GM23338 (cell line): Measurements from ENCODE around the gene KRTAP12-4. TPM values are rescaled to one million over a fixed set of nuclear protein-coding genes. Genes with fewer than 3 reads are reported as not detected.

ENCODE experiments used
- ATAC-seq: fragments of 200-7000 bp; cut with Tn5 transposase; 3 replicates; pipeline ENCODE4 v1.9.1; 2020
- DNase-seq: peaks from one replicate; pipeline ENCODE4 v3.0.0-alpha.2; 2015; ENCODE audit warnings: low spot score
- H2AFZ ChIP-seq: fragments of 200-600 bp; sonication (generic); 2 replicates; pipeline ENCODE4 v1.8.0; 2016; ENCODE audit warnings: antibody characterized with exemption, mild to moderate bottlenecking, moderate library complexity
- H3F3A ChIP-seq: fragments of 200-600 bp; sonication (generic); replicated peaks from 2 replicates; pipeline ENCODE4 v1.8.0; 2017; ENCODE audit warnings: antibody characterized with exemption, mixed run types, low read depth
- H3K27ac ChIP-seq: fragments of 200-600 bp; sonication (generic); 2 replicates; pipeline ENCODE4 v1.6.1; 2016; ENCODE audit warnings: low read depth
- H3K27me3 ChIP-seq: fragments of 200-600 bp; sonication (generic); 2 replicates; pipeline ENCODE4 v1.8.0; 2016; ENCODE audit warnings: mild to moderate bottlenecking, mixed run types, moderate library complexity; ENCODE audit not compliant: insufficient read depth
- H3K36me3 ChIP-seq: fragments of 200-600 bp; sonication (generic); 2 replicates; pipeline ENCODE4 v1.8.0; 2016; ENCODE audit warnings: mild to moderate bottlenecking; ENCODE audit not compliant: insufficient read depth
- H3K4me1 ChIP-seq: fragments of 200-600 bp; sonication (generic); 2 replicates; pipeline ENCODE4 v1.8.0; 2016; ENCODE audit warnings: mild to moderate bottlenecking, moderate library complexity; ENCODE audit not compliant: insufficient read depth
- H3K4me2 ChIP-seq: fragments of 200-600 bp; sonication (generic); 2 replicates; pipeline ENCODE4 v1.7.1; 2017; ENCODE audit warnings: mixed run types
- H3K4me3 ChIP-seq: fragments of 200-600 bp; sonication (generic); 2 replicates; pipeline ENCODE4 v1.6.1; 2016; ENCODE audit warnings: mixed run types
- H3K79me2 ChIP-seq: fragments of 200-600 bp; sonication (generic); replicated peaks from 2 replicates; pipeline ENCODE4 v1.8.0; 2017; ENCODE audit warnings: mild to moderate bottlenecking; ENCODE audit not compliant: insufficient read depth
- H3K9me2 ChIP-seq: fragments of 200-600 bp; sonication (generic); 2 replicates; pipeline ENCODE4 v1.8.0; 2017; ENCODE audit not compliant: insufficient read depth
- H4K20me1 ChIP-seq: fragments of 200-600 bp; sonication (generic); replicated peaks from 2 replicates; pipeline ENCODE4 v1.8.0; 2017; ENCODE audit warnings: mild to moderate bottlenecking; ENCODE audit not compliant: insufficient read depth
- H3K27ac Mint-ChIP-seq: 2 replicates; pipeline ENCODE4 v1.8.0; 2020; ENCODE audit warnings: inconsistent platforms, mild to moderate bottlenecking, moderate library complexity, mixed read lengths
- H3K27me3 Mint-ChIP-seq: 3 replicates; pipeline ENCODE4 v1.8.0; 2022; ENCODE audit warnings: low read depth, mild to moderate bottlenecking, moderate library complexity, mixed read lengths, inconsistent platforms; ENCODE audit not compliant: insufficient read depth, poor library complexity
- H3K36me3 Mint-ChIP-seq: 3 replicates; pipeline ENCODE4 v1.8.0; 2021; ENCODE audit warnings: low read depth, mild to moderate bottlenecking, inconsistent platforms, moderate library complexity, mixed read lengths
- H3K4me1 Mint-ChIP-seq: 3 replicates; pipeline ENCODE4 v1.8.0; 2020; ENCODE audit warnings: mild to moderate bottlenecking, inconsistent platforms, mixed read lengths
- H3K4me3 Mint-ChIP-seq: 3 replicates; pipeline ENCODE4 v1.8.0; 2021; ENCODE audit warnings: moderate library complexity, mild to moderate bottlenecking, inconsistent platforms, mixed read lengths
- H3K9me3 Mint-ChIP-seq: 3 replicates; pipeline ENCODE4 v1.8.0; 2020; ENCODE audit warnings: moderate library complexity, mild to moderate bottlenecking, inconsistent platforms, mixed read lengths
- CREB1 ChIP-seq: fragments of 250-450 bp; sonication (Bioruptor Pico); IDR thresholded peaks from 2 replicates; pipeline ENCODE4 v1.5.0; 2020; ENCODE audit warnings: low read depth, mild to moderate bottlenecking, moderate library complexity
- EZH2phosphoT487 ChIP-seq: fragments of 200-600 bp; sonication (generic); IDR thresholded peaks from one replicate; pipeline ENCODE4 v1.8.1; 2018; ENCODE audit warnings: antibody characterized with exemption; ENCODE audit not compliant: unreplicated experiment
- JUNB ChIP-seq: IDR thresholded peaks from one replicate; pipeline ENCODE4 v1.6.1; 2016; ENCODE audit warnings: antibody characterized with exemption; ENCODE audit not compliant: unreplicated experiment
- NANOG ChIP-seq: IDR thresholded peaks from 2 replicates; pipeline ENCODE4 v1.6.1; 2016; ENCODE audit warnings: antibody characterized with exemption, borderline replicate concordance
- POLR2AphosphoS5 ChIP-seq: IDR thresholded peaks from 2 replicates; pipeline ENCODE4 v1.6.1; 2016; ENCODE audit warnings: antibody characterized with exemption, low read depth
- STAT1 ChIP-seq: IDR thresholded peaks from one replicate; pipeline ENCODE4 v1.6.1; 2016; ENCODE audit warnings: antibody characterized with exemption; ENCODE audit not compliant: unreplicated experiment
- ZNF331 ChIP-seq: fragments of 250-450 bp; sonication (Bioruptor Pico); IDR thresholded peaks from 2 replicates; pipeline ENCODE4 v1.5.0; 2020; ENCODE audit warnings: low read depth, mild to moderate bottlenecking, moderate library complexity
- polyA plus RNA-seq: library from polyadenylated mRNA; unstranded; fragments of >200 nt; fragmentation: Nextera tagmentation; extraction: Ambion mirVana; gene quantifications from 2 replicates; pipeline ENCODE4 v1.2.1, GENCODE V29; 2016
- total RNA-seq: library from RNA; depleted of rRNA; stranded (reverse); fragments of >200 nt; shearing (Covaris generic); gene quantifications from 2 replicates; pipeline ENCODE4 v1.2.3, GENCODE V29; 2014
- TF ChIP-seq, protein P1 (sequence below): IDR thresholded peaks from one replicate; pipeline ENCODE4 v1.6.1; 2018; ENCODE audit warnings: antibody characterized with exemption; ENCODE audit not compliant: unreplicated experiment
- TF ChIP-seq, protein P2 (sequence below): IDR thresholded peaks from 2 replicates; pipeline ENCODE4 v1.6.1; 2016; ENCODE audit warnings: antibody characterized with exemption
- TF ChIP-seq, protein P3 (sequence below), 2 experiments: fragments of 200-600 bp in 1 of 2; sonication (generic) in 1 of 2; conservative IDR thresholded peaks; 2 replicates each; pipeline versions ENCODE4 v1.5.1 to v1.6.1; 2016 to 2017; ENCODE audit warnings: antibody characterized with exemption in 2 of 2, low read depth in 2 of 2, mild to moderate bottlenecking in 2 of 2, moderate library complexity in 1 of 2

The KRTAP12-4 gene
- total and polyA plus RNA-seq, 2 experiments from 2014 or later, result not detected

DNA sequence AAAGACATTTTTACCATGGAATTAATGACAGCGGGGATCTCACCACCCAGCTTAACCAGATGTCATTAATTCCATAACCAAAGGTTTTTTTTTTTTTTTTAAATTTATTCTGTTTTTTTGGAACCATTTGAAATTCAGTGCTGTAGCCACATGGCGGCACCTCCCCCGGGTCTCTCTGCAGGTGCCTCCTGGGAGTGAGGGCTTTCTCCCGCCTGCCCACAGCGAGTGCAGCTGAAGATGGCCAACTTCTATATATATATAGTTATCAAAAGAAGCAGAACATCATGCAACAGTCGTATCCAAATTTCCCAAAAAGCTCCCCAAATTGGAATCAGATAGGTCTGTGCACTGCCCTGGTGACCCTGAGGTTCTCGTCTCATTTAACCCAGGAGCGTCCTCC, 39.0 kb downstream of the KRTAP12-4 start:
- H3F3A ChIP-seq, result no peaks in the 10 kb centered on the region

DNA sequence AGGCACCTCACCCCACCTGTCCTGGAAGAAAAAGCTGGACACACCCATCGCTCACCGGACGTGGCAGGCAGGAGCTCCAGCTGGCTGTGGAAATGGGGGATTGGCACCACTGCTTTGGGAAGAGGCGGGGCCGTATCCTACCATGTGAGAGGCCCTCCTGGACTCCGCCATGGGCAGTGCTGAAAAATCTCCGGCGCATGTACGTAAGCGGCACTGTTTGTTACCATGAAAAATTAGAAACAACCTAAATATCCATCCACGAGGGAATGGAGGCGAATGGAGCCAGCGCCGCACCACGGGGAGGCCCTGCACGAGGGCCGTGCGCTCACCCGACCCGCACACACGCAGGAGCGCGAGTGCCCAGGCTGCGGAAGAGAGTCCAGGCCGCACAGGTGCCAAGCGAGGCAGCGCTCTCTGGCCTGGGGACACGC, 39.5 kb downstream of the KRTAP12-4 start:
- Histone ChIP-seq H3K4me3 (no peak overlapping the region), H3K27me3 (no peaks in the 10 kb centered on the region), H3K4me1 (no peaks in the 10 kb centered on the region), H3K36me3 (no peaks in the 10 kb centered on the region), H2AFZ (no peak overlapping the region), H3K27ac (no peak overlapping the region), H3K4me2 (no peak overlapping the region), H3K9me2 (no peaks in the 10 kb centered on the region), H3K79me2 (no peaks in the 10 kb centered on the region), H4K20me1 (no peaks in the 10 kb centered on the region), H3F3A (no peaks in the 10 kb centered on the region)
- ATAC-seq (no peak), DNase-seq (no peak)
- Mint-ChIP-seq H3K27me3 (peaks cover 11% of the 10 kb centered on the region), H3K27ac (no peak overlapping the region), H3K4me1 (peaks cover 23% of the 10 kb centered on the region), H3K9me3 (peaks cover 44% of the 10 kb centered on the region), H3K4me3 (no peak overlapping the region), H3K36me3 (peaks cover 26% of the 10 kb centered on the region)
- TF ChIP-seq JUNB (no peak), CREB1 (CRISPR knock-in tag) (no peak), STAT1 (no peak), ZNF331 (no peak), EZH2phosphoT487 (no peak), POLR2AphosphoS5 (no peak)
- TF ChIP-seq, protein P1, sequence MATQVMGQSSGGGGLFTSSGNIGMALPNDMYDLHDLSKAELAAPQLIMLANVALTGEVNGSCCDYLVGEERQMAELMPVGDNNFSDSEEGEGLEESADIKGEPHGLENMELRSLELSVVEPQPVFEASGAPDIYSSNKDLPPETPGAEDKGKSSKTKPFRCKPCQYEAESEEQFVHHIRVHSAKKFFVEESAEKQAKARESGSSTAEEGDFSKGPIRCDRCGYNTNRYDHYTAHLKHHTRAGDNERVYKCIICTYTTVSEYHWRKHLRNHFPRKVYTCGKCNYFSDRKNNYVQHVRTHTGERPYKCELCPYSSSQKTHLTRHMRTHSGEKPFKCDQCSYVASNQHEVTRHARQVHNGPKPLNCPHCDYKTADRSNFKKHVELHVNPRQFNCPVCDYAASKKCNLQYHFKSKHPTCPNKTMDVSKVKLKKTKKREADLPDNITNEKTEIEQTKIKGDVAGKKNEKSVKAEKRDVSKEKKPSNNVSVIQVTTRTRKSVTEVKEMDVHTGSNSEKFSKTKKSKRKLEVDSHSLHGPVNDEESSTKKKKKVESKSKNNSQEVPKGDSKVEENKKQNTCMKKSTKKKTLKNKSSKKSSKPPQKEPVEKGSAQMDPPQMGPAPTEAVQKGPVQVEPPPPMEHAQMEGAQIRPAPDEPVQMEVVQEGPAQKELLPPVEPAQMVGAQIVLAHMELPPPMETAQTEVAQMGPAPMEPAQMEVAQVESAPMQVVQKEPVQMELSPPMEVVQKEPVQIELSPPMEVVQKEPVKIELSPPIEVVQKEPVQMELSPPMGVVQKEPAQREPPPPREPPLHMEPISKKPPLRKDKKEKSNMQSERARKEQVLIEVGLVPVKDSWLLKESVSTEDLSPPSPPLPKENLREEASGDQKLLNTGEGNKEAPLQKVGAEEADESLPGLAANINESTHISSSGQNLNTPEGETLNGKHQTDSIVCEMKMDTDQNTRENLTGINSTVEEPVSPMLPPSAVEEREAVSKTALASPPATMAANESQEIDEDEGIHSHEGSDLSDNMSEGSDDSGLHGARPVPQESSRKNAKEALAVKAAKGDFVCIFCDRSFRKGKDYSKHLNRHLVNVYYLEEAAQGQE, result no peak
- TF ChIP-seq, protein P2, sequence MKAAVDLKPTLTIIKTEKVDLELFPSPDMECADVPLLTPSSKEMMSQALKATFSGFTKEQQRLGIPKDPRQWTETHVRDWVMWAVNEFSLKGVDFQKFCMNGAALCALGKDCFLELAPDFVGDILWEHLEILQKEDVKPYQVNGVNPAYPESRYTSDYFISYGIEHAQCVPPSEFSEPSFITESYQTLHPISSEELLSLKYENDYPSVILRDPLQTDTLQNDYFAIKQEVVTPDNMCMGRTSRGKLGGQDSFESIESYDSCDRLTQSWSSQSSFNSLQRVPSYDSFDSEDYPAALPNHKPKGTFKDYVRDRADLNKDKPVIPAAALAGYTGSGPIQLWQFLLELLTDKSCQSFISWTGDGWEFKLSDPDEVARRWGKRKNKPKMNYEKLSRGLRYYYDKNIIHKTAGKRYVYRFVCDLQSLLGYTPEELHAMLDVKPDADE, result no peak

More for the DNA sequence above, 39.0 kb downstream of the KRTAP12-4 start:
- Histone ChIP-seq H3K79me2 (no peaks in the 10 kb centered on the region), H3K4me1 (no peaks in the 10 kb centered on the region), H3K4me2 (no peak overlapping the region), H3K36me3 (no peaks in the 10 kb centered on the region), H3K27ac (no peak overlapping the region), H3K4me3 (no peak overlapping the region), H2AFZ (no peak overlapping the region), H3K27me3 (no peaks in the 10 kb centered on the region), H4K20me1 (no peaks in the 10 kb centered on the region), H3K9me2 (no peaks in the 10 kb centered on the region)
- H3K9me3 Mint-ChIP-seq, result peaks cover 42% of the 10 kb centered on the region
- TF ChIP-seq, protein P3, sequence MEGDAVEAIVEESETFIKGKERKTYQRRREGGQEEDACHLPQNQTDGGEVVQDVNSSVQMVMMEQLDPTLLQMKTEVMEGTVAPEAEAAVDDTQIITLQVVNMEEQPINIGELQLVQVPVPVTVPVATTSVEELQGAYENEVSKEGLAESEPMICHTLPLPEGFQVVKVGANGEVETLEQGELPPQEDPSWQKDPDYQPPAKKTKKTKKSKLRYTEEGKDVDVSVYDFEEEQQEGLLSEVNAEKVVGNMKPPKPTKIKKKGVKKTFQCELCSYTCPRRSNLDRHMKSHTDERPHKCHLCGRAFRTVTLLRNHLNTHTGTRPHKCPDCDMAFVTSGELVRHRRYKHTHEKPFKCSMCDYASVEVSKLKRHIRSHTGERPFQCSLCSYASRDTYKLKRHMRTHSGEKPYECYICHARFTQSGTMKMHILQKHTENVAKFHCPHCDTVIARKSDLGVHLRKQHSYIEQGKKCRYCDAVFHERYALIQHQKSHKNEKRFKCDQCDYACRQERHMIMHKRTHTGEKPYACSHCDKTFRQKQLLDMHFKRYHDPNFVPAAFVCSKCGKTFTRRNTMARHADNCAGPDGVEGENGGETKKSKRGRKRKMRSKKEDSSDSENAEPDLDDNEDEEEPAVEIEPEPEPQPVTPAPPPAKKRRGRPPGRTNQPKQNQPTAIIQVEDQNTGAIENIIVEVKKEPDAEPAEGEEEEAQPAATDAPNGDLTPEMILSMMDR (conservative IDR thresholded peaks at IDR 0.05; ENCODE audit: low read depth in 2 of 2), result no peak
- TF ChIP-seq EZH2phosphoT487 (no peak), NANOG (no peak)
- ATAC-seq (no peak), DNase-seq (no peak)
- no peak overlapping the region for H3K4me3 Mint-ChIP-seq
- H3K27me3 Mint-ChIP-seq, result peaks cover 11% of the 10 kb centered on the region
- peaks cover 23% of the 10 kb centered on the region for H3K4me1 Mint-ChIP-seq
- H3K27ac Mint-ChIP-seq, result no peak overlapping the region
- peaks cover 27% of the 10 kb centered on the region for H3K36me3 Mint-ChIP-seq
